Measurements from ENCODE around the gene ABCC2. TPM values are rescaled to one million over a fixed set of nuclear protein-coding genes. Genes with fewer than 3 reads are reported as not detected.

ABCC2 gene
- total and polyA plus RNA-seq, 2 of the 4 experiments (the other 2 are of a cell fraction), result 0.21 to 0.36 TPM

DNA sequence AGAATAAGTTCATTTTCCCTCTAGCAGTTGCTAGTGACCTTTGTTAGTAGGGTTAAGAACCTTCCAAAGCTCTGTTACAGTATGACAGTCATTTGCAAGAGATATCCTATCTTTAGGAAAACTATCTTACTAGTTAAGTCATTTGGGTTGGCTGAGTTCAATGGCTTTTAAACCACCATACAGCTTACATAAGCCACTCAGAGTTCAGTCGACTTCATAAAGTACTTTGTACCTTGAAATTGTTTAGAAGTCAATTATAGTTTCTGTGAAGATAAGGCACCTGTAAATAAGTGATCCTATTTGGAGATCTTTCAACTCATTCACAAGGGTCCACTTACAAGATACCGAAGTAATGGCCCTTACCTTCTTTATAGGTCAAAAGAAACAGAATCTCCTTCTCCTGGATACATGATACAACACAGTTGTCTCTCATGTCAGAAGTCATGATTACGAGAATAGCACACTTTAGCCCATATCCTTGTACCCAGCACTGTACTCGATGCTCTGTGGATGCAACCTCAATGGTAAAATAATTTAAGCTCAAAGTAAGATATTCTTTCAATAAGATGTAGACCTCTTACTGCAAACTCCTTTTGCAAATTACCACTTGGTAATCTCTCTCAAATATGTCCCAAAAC lies 11.9 kb upstream of the ABCC2 start:
- CTCF ChIA-PET, result no interaction called here
- WGBS, 2 experiments (ENCODE audit: extremely low coverage in 2 of 2, insufficient read length in 1 of 2), result 100% methylated on average over 1 of the region's 4 CpGs; no CpG with 5 or more reads in 1 of the 2 experiments

More for the DNA sequence above, 11.9 kb upstream of the ABCC2 start:
- BruUV-seq (replicated peaks), result no TSS peak
- Histone ChIP-seq H3K23ac (ENCODE audit: low read depth, low read length) (no peak overlapping the region), H3K27me3 (ENCODE audit: control insufficient read depth, insufficient read depth, low read length) (no peaks in the 10 kb centered on the region), H3K18ac (ENCODE audit: low read depth, low read length) (no peak overlapping the region), H2AK9ac (replicated peaks; ENCODE audit: low read depth, low read length, poor library complexity) (no peak overlapping the region), H3K36me3 (ENCODE audit: control insufficient read depth, insufficient read depth, low read length) (no peaks in the 10 kb centered on the region), H3K4me3 (ENCODE audit: insufficient read depth, low read depth, low read length) (no peak overlapping the region), H3K14ac (replicated peaks; ENCODE audit: low read depth, low read length) (no peak overlapping the region), H2AFZ (replicated peaks; ENCODE audit: low read length, poor library complexity) (no peak overlapping the region), H3K9me1 (ENCODE audit: insufficient read depth, low read length) (no peaks in the 10 kb centered on the region), H2AK5ac (ENCODE audit: low read depth, low read length) (no peak overlapping the region), H3K4me1 (ENCODE audit: control insufficient read depth, insufficient read depth, low read length) (peaks cover 6% of the 10 kb centered on the region), H3K9ac (ENCODE audit: low read depth, low read length) (no peak overlapping the region), H3K4ac (ENCODE audit: low read depth, low read length) (no peak overlapping the region), H2BK15ac (ENCODE audit: low read depth, low read length) (no peak overlapping the region), H4K91ac (ENCODE audit: insufficient read depth, low read depth, low read length) (no peak overlapping the region), H3K27ac (ENCODE audit: insufficient read depth, low read length) (no peak overlapping the region), H3K56ac (ENCODE audit: extremely low read depth, insufficient read depth, low read length) (no peak overlapping the region), H4K20me1 (ENCODE audit: insufficient read depth, low read length) (no peaks in the 10 kb centered on the region), H4K5ac (ENCODE audit: low read depth, low read length) (no peak overlapping the region), H3K79me1 (ENCODE audit: low read depth in 1 of 2, low read length in 2 of 2) (no peaks in the 10 kb centered on the region), H3K4me2 (ENCODE audit: low read depth, low read length) (no peak overlapping the region), H2BK5ac (ENCODE audit: low read depth, low read length, poor library complexity, severe bottlenecking) (no peak overlapping the region), H4K8ac (ENCODE audit: low read depth in 2 of 2, low read length in 2 of 2) (no peak overlapping the region), H2BK20ac (ENCODE audit: low read depth, low read length) (no peak overlapping the region), H2BK120ac (ENCODE audit: low read depth, low read length) (no peak overlapping the region), H3K9me3 (ENCODE audit: control insufficient read depth, insufficient read depth, low read length) (no peaks in the 10 kb centered on the region)
- DNase-seq, result no peak
- intact Hi-C loops (cut with micrococcal nuclease), result no loop called here
- in situ Hi-C loops (cut with MboI; ENCODE audit: low sequenced_read_pairs), result no loop called here
- TF ChIP-seq CEBPB (IDR thresholded peaks at IDR 0.05; ENCODE audit: low read depth, low read length) (no peak), MAZ (IDR thresholded peaks at IDR 0.05; ENCODE audit: borderline replicate concordance, low read depth, low read length) (no peak), BHLHE40 (IDR thresholded peaks at IDR 0.05; ENCODE audit: low read depth, low read length) (no peak), FOS (IDR thresholded peaks at IDR 0.05; ENCODE audit: low read depth, low read length) (no peak), SMC3 (IDR thresholded peaks at IDR 0.05; ENCODE audit: low read depth, low read length) (no peak), NFE2L2 (IDR thresholded peaks at IDR 0.05; ENCODE audit: low read depth, low read length) (no peak), RCOR1 (IDR thresholded peaks at IDR 0.05; ENCODE audit: insufficient replicate concordance, low read length) (no peak), RAD21 (IDR thresholded peaks at IDR 0.05; ENCODE audit: low read length) (no peak), MAFK (IDR thresholded peaks at IDR 0.05; ENCODE audit: low read depth, low read length) (no peak), POLR2A (IDR thresholded peaks at IDR 0.05; ENCODE audit: low read depth, low read length) (no peak), MXI1 (IDR thresholded peaks at IDR 0.05; ENCODE audit: borderline replicate concordance, low read depth, low read length) (no peak), RFX5 (IDR thresholded peaks at IDR 0.05; ENCODE audit: low read depth, low read length) (no peak)
- TF ChIP-seq, protein P1, sequence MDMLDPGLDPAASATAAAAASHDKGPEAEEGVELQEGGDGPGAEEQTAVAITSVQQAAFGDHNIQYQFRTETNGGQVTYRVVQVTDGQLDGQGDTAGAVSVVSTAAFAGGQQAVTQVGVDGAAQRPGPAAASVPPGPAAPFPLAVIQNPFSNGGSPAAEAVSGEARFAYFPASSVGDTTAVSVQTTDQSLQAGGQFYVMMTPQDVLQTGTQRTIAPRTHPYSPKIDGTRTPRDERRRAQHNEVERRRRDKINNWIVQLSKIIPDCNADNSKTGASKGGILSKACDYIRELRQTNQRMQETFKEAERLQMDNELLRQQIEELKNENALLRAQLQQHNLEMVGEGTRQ (IDR thresholded peaks at IDR 0.05; ENCODE audit: low read depth, low read length), result no peak
- TF ChIP-seq, protein P2, sequence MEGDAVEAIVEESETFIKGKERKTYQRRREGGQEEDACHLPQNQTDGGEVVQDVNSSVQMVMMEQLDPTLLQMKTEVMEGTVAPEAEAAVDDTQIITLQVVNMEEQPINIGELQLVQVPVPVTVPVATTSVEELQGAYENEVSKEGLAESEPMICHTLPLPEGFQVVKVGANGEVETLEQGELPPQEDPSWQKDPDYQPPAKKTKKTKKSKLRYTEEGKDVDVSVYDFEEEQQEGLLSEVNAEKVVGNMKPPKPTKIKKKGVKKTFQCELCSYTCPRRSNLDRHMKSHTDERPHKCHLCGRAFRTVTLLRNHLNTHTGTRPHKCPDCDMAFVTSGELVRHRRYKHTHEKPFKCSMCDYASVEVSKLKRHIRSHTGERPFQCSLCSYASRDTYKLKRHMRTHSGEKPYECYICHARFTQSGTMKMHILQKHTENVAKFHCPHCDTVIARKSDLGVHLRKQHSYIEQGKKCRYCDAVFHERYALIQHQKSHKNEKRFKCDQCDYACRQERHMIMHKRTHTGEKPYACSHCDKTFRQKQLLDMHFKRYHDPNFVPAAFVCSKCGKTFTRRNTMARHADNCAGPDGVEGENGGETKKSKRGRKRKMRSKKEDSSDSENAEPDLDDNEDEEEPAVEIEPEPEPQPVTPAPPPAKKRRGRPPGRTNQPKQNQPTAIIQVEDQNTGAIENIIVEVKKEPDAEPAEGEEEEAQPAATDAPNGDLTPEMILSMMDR (conservative IDR thresholded peaks at IDR 0.05; ENCODE audit: low read depth, low read length), result no peak
- TF ChIP-seq, protein P3, sequence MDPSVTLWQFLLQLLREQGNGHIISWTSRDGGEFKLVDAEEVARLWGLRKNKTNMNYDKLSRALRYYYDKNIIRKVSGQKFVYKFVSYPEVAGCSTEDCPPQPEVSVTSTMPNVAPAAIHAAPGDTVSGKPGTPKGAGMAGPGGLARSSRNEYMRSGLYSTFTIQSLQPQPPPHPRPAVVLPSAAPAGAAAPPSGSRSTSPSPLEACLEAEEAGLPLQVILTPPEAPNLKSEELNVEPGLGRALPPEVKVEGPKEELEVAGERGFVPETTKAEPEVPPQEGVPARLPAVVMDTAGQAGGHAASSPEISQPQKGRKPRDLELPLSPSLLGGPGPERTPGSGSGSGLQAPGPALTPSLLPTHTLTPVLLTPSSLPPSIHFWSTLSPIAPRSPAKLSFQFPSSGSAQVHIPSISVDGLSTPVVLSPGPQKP (IDR thresholded peaks at IDR 0.05; ENCODE audit: borderline replicate concordance, low read depth, low read length), result no peak
- dilution Hi-C loops (cut with HindIII; ENCODE audit: low sequenced_read_pairs, unreplicated experiment), result no loop called here
- ATAC-seq (ENCODE audit: low read depth), result no peak
- POLR2A ChIA-PET (ENCODE audit: unreplicated experiment), result no interaction called here

Measured in IMR-90 (cell line).